Body of pancreas (tissue), 4 donors: ENCODE results near the gene CSNK1E.

Experiments
- POLR2A ChIP-seq, 3 donors: fragments of 450-650 bp; IDR thresholded peaks; one replicate each; pipeline ENCODE4 v1.6.1; 2016; ENCODE audit warnings: antibody characterized with exemption in 3 of 3, mild to moderate bottlenecking in 2 of 3
- TF ChIP-seq, protein P1 (sequence below), 7 experiments: fragments of 450-650 bp in 4 of 7; fragments of 200-600 bp in 3 of 7; sonication (generic) in 3 of 7; IDR thresholded peaks; one replicate each; pipeline ENCODE4 v1.5.1; 2016 to 2019; ENCODE audit warnings: antibody characterized with exemption in 7 of 7

DNA sequence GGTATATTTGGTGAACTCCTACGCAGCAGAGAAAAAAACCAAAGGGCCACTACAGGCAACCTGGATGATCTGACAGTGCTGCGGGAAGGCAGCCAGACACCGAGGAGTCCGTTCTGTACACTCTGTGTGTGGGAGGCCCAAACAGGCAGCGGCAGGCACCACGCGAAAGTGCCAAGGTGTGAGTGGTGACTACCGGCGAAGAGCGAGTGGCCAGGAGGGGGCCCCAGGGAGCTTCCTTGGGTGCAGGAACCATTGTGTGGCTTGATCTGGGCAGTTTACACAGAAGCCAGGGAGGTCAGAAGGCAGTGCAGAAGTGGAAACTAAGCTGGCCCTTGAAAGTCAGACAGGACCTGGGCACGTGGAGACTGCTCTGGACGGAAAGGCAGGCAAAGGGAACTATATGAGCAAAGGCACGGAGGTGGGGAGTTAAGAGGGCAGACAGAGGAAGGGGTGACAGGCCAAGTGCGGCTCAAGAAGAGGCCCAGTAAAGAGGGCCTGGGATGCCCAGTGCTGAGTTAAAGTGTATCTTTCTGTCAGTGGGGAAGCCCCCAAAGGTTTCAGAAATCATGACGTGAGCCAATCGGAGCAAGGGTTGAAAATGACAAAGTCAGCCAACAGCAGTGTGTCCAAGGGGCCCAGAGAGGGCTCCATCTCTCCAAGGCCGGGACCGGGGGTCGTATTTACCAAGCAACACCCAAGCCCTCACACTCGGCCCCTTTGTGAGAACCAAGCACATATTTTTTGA, 55.0 kb downstream of the CSNK1E start:
- TF ChIP-seq, protein P1, sequence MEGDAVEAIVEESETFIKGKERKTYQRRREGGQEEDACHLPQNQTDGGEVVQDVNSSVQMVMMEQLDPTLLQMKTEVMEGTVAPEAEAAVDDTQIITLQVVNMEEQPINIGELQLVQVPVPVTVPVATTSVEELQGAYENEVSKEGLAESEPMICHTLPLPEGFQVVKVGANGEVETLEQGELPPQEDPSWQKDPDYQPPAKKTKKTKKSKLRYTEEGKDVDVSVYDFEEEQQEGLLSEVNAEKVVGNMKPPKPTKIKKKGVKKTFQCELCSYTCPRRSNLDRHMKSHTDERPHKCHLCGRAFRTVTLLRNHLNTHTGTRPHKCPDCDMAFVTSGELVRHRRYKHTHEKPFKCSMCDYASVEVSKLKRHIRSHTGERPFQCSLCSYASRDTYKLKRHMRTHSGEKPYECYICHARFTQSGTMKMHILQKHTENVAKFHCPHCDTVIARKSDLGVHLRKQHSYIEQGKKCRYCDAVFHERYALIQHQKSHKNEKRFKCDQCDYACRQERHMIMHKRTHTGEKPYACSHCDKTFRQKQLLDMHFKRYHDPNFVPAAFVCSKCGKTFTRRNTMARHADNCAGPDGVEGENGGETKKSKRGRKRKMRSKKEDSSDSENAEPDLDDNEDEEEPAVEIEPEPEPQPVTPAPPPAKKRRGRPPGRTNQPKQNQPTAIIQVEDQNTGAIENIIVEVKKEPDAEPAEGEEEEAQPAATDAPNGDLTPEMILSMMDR (IDR thresholded peaks at IDR 0.05): peak; percentile 47 to 65 (median 56)
- TF ChIP-seq POLR2A (IDR thresholded peaks at IDR 0.05): no peak
